Endothelial cell (in vitro differentiated cells): ENCODE data around the gene PERM1. TPM values are rescaled to one million over a fixed set of nuclear protein-coding genes. Genes with fewer than 3 reads are reported as not detected.
"Not testable (repeated sequence)": the region's sequence is repeated elsewhere in the genome, so short reads cannot be mapped to it uniquely, and the experiment has no call there.

Experiments used
- DNase-seq: peaks from one replicate; pipeline ENCODE4 v3.0.0; 2021; ENCODE audit warnings: low spot score
- H3K27ac Mint-ChIP-seq: one replicate; pipeline ENCODE4 v1.8.0; 2021; ENCODE audit warnings: mixed read lengths, inconsistent platforms; ENCODE audit not compliant: unreplicated experiment
- H3K27me3 Mint-ChIP-seq: one replicate; pipeline ENCODE4 v1.8.0; 2021; ENCODE audit warnings: mild to moderate bottlenecking, moderate library complexity, mixed read lengths, inconsistent platforms; ENCODE audit not compliant: unreplicated experiment
- H3K36me3 Mint-ChIP-seq: one replicate; pipeline ENCODE4 v1.8.0; 2021; ENCODE audit warnings: mild to moderate bottlenecking, low read depth, mixed read lengths, inconsistent platforms; ENCODE audit not compliant: unreplicated experiment
- H3K4me1 Mint-ChIP-seq: one replicate; pipeline ENCODE4 v1.8.0; 2021; ENCODE audit warnings: mild to moderate bottlenecking, mixed read lengths, inconsistent platforms; ENCODE audit not compliant: unreplicated experiment
- H3K4me3 Mint-ChIP-seq: one replicate; pipeline ENCODE4 v1.8.0; 2021; ENCODE audit warnings: mild to moderate bottlenecking, mixed read lengths, inconsistent platforms; ENCODE audit not compliant: unreplicated experiment
- H3K9me3 Mint-ChIP-seq: one replicate; pipeline ENCODE4 v1.8.0; 2021; ENCODE audit warnings: mixed read lengths, inconsistent platforms; ENCODE audit not compliant: unreplicated experiment
- CTCF ChIP-seq: fragments of 200-600 bp; sonication (generic); IDR thresholded peaks from one replicate; pipeline ENCODE4 v1.5.0; 2021; ENCODE audit warnings: antibody characterized with exemption; ENCODE audit not compliant: unreplicated experiment
- total RNA-seq: library from RNA; stranded (reverse); fragmentation: NEBNext Ultra II Directional; extraction: Animal tissue kit (Norgen Biotek cat#: 25700); gene quantifications from one replicate; pipeline ENCODE4 v1.2.1, GENCODE V29; 2021; ENCODE audit not compliant: unreplicated experiment

PERM1 gene
- total RNA-seq, 1 donor from 2014 or later: not detected

- Mint-ChIP-seq H3K27ac (peak overlapping the region; percentile 31), H3K4me3 (peak overlapping the region; percentile 63), H3K36me3 (peaks cover 35% of the 10 kb centered on the region), H3K4me1 (no peaks in the 10 kb centered on the region), H3K9me3 (no peaks in the 10 kb centered on the region), H3K27me3 (peaks cover 8% of the 10 kb centered on the region)
- TF ChIP-seq CTCF: no peak
- DNase-seq: no peak
Measured at GRCh38 chr1:951364-951763, 30.5 kb downstream of the PERM1 start.

GRCh38 chr1:950881-951280, 31.0 kb downstream of the PERM1 start:
- no peak for DNase-seq
- peak overlapping the region; percentile 69 for H3K4me3 Mint-ChIP-seq
- peaks cover 9% of the 10 kb centered on the region for H3K27me3 Mint-ChIP-seq
- H3K9me3 Mint-ChIP-seq: no peaks in the 10 kb centered on the region
- no peak overlapping the region for H3K27ac Mint-ChIP-seq
- H3K4me1 Mint-ChIP-seq: no peaks in the 10 kb centered on the region
- TF ChIP-seq CTCF: no peak
- peaks cover 37% of the 10 kb centered on the region for H3K36me3 Mint-ChIP-seq

- no peaks in the 10 kb centered on the region for H3K4me1 Mint-ChIP-seq
- no peak for DNase-seq
- peaks cover 40% of the 10 kb centered on the region for H3K36me3 Mint-ChIP-seq
- peaks cover 14% of the 10 kb centered on the region for H3K27me3 Mint-ChIP-seq
- H3K27ac Mint-ChIP-seq: no peak overlapping the region
- no peak for TF ChIP-seq CTCF
- H3K9me3 Mint-ChIP-seq: no peaks in the 10 kb centered on the region
- peak overlapping the region; percentile 69 for H3K4me3 Mint-ChIP-seq
Measured at GRCh38 chr1:950268-950667, 31.6 kb downstream of the PERM1 start.

GRCh38 chr1:947958-948357, 33.9 kb downstream of the PERM1 start:
- no peak for DNase-seq
- Mint-ChIP-seq H3K4me3 (no peak overlapping the region), H3K36me3 (peaks cover 36% of the 10 kb centered on the region), H3K9me3 (no peaks in the 10 kb centered on the region), H3K4me1 (no peaks in the 10 kb centered on the region), H3K27me3 (peaks cover 11% of the 10 kb centered on the region), H3K27ac (no peak overlapping the region)
- no peak for TF ChIP-seq CTCF

GRCh38 chr1:946811-947210, 35.1 kb downstream of the PERM1 start:
- not testable (repeated sequence) for H3K4me1 Mint-ChIP-seq, H3K4me3 Mint-ChIP-seq
- peaks cover 36% of the 10 kb centered on the region for H3K36me3 Mint-ChIP-seq

More at GRCh38 chr1:946811-947210, 35.1 kb downstream of the PERM1 start:
- H3K27me3 Mint-ChIP-seq: peaks cover 11% of the 10 kb centered on the region
- not testable (repeated sequence) for H3K9me3 Mint-ChIP-seq, H3K27ac Mint-ChIP-seq, DNase-seq
